Spleen (tissue), 11 donors: ENCODE measurements around the gene ZMYM2. TPM values are rescaled to one million over a fixed set of nuclear protein-coding genes. Genes with fewer than 3 reads are reported as not detected.
A peak's percentile ranks its signal among the peaks of the same experiment; 100 is the strongest.

Source experiments
- DNase-seq: peaks from one replicate; pipeline ENCODE4 v3.0.0-alpha.2; 2020
- H3K27ac ChIP-seq, 8 donors: fragments of 200-600 bp; sonication (generic) in 7 of 8; 1 replicate in 4 of 8; 2 replicates in 4 of 8; pipeline versions ENCODE4 v1.5.0 to v1.8.0; 2016 to 2021; ENCODE audit warnings: inconsistent platforms in 4 of 8, mild to moderate bottlenecking in 4 of 8, moderate library complexity in 1 of 8
- H3K27me3 ChIP-seq, 7 donors: fragments of 200-600 bp; sonication (generic) in 6 of 7; replicated peaks in 1 of 7; 1 replicate in 4 of 7; 2 replicates in 3 of 7; pipeline versions ENCODE4 v1.5.0 to v1.8.0; 2016 to 2021; ENCODE audit warnings: inconsistent platforms in 3 of 7, mild to moderate bottlenecking in 1 of 7
- H3K36me3 ChIP-seq, 6 donors: fragments of 200-600 bp; sonication (generic) in 5 of 6; 1 replicate in 4 of 6; 2 replicates in 2 of 6; pipeline versions ENCODE4 v1.5.0 to v1.8.0; 2016 to 2021; ENCODE audit warnings: inconsistent platforms in 2 of 6
- H3K4me1 ChIP-seq, 6 donors: fragments of 200-600 bp; sonication (generic) in 5 of 6; 1 replicate in 3 of 6; 2 replicates in 3 of 6; pipeline versions ENCODE4 v1.5.0 to v1.8.0; 2016 to 2021; ENCODE audit warnings: inconsistent platforms in 3 of 6
- H3K4me3 ChIP-seq, 8 donors: fragments of 200-600 bp; sonication (generic) in 7 of 8; 1 replicate in 4 of 8; 2 replicates in 4 of 8; pipeline versions ENCODE4 v1.5.0 to v1.8.0; 2016 to 2021; ENCODE audit warnings: inconsistent platforms in 4 of 8, mild to moderate bottlenecking in 4 of 8, moderate library complexity in 2 of 8
- H3K9me3 ChIP-seq, 8 donors: fragments of 200-600 bp; sonication (generic) in 7 of 8; 1 replicate in 4 of 8; 2 replicates in 4 of 8; pipeline versions ENCODE4 v1.5.0 to v1.8.0; 2016 to 2021; ENCODE audit warnings: inconsistent platforms in 4 of 8
- CTCF ChIP-seq, 11 experiments: fragments of 200-600 bp in 7 of 11; fragments of 450-650 bp in 4 of 11; sonication (generic) in 4 of 11; IDR thresholded peaks in 8 of 11; conservative IDR thresholded peaks in 3 of 11; 1 replicate in 7 of 11; 2 replicates in 4 of 11; pipeline versions ENCODE4 v1.4.0 to v1.8.0; 2016 to 2021; ENCODE audit warnings: antibody characterized with exemption in 11 of 11, inconsistent platforms in 4 of 11, mild to moderate bottlenecking in 1 of 11
- POLR2A ChIP-seq, 3 donors: fragments of 450-650 bp; IDR thresholded peaks; one replicate each; pipeline ENCODE4 v1.5.1; 2017; ENCODE audit warnings: antibody characterized with exemption in 3 of 3, mild to moderate bottlenecking in 1 of 3
- POLR2AphosphoS5 ChIP-seq, 3 donors: sonication (generic); formaldehyde crosslinking; IDR thresholded peaks; one replicate each; pipeline ENCODE4 v1.5.1; 2017; ENCODE audit warnings: antibody characterized with exemption in 3 of 3
- WGBS, 5 donors: extraction: QIAGEN DNeasy Blood & Tissue Kit in 3 of 5; methylation state at CpG; one replicate each; pipeline versions ENCODE4 v1.1.5 to v1.1.7; 2013 to 2018; 5-methylcytosine and 5-hydroxymethylcytosine counted together
- intact Hi-C: fragments of 100-400 bp; cut with DNase I; formaldehyde crosslinking; loops from one replicate; pipeline ENCODE4 v1.15.0; 2023; ENCODE audit warnings: low total_unique reads
- polyA plus RNA-seq, 3 donors: library from polyadenylated mRNA; stranded (reverse); fragments of 200-250 nt; gene quantifications; one replicate each; pipeline ENCODE4 v1.2.1, GENCODE V29; 2013
- total RNA-seq, 7 donors: library from RNA; depleted of rRNA in 3 of 7; stranded (reverse); fragments of >200 nt in 3 of 7; fragmentation: NEBNext Ultra II Directional in 4 of 7; extraction: Animal tissue kit (Norgen Biotek cat#: 25700) in 4 of 7; gene quantifications; one replicate each; pipeline versions ENCODE4 v1.1.0 to v1.2.1, GENCODE V29; 2016 to 2021
- donor health status: healthy with polysubstance abuse.
- donor health status: DM: no; HTN: no; CAD: no; lungs with moderate emphysema.
- donor health status: DM: no; HTN: no; CAD: no.
- donor health status: Bipolar disorder and iron deficiency.
- donor health status: healthy.
- donor health status: DM: no; HTN: no; CAD: no.
- donor health status: DM: yes; HTN: yes; CAD: no.

The ZMYM2 gene
- total and polyA plus RNA-seq, 10 donors: 17.8 to 125 (median 94.6) TPM

- H3K9me3 ChIP-seq: no peaks in the 10 kb centered on the region
- 58 to 66% (median 60%) methylated on average over 2 of the region's 2 CpGs for WGBS, 5 donors
- intact Hi-C loops: no loop called here
- peaks cover 0 to 15% (median 0%) of the 10 kb centered on the region in 6 donors for H3K4me1 ChIP-seq
- peaks cover 0 to 98% (median 46%) of the 10 kb centered on the region in 6 donors for H3K36me3 ChIP-seq
- no peaks in the 10 kb centered on the region for H3K27me3 ChIP-seq
- no peak overlapping the region for H3K4me3 ChIP-seq
- H3K27ac ChIP-seq: peak overlapping the region in 1 of 8 donors; percentile 26
- TF ChIP-seq CTCF (IDR thresholded peaks at IDR 0.05 in 8 of 11, conservative IDR thresholded peaks at IDR 0.05 in 3 of 11): no peak
- no peak for TF ChIP-seq POLR2A (IDR thresholded peaks at IDR 0.05)
- TF ChIP-seq POLR2AphosphoS5 (IDR thresholded peaks at IDR 0.05): no peak
- DNase-seq: no peak
Measured at GRCh38 chr13:20073775-20074174, 115.2 kb downstream of the ZMYM2 start.

GRCh38 chr13:20074966-20075365, 116.4 kb downstream of the ZMYM2 start:
- Histone ChIP-seq H3K9me3 (no peaks in the 10 kb centered on the region), H3K4me1 (peaks cover 0 to 15% (median 0%) of the 10 kb centered on the region in 6 donors), H3K27ac (no peak overlapping the region), H3K4me3 (no peak overlapping the region), H3K27me3 (no peaks in the 10 kb centered on the region), H3K36me3 (peaks cover 0 to 97% (median 42%) of the 10 kb centered on the region in 6 donors)
- intact Hi-C loops: no loop called here
- DNase-seq: no peak
- WGBS, 5 donors: 66 to 77% (median 70%) methylated on average over 1 of the region's 1 CpG
- TF ChIP-seq POLR2A (IDR thresholded peaks at IDR 0.05) (no peak), CTCF (IDR thresholded peaks at IDR 0.05 in 8 of 11, conservative IDR thresholded peaks at IDR 0.05 in 3 of 11) (no peak), POLR2AphosphoS5 (IDR thresholded peaks at IDR 0.05) (no peak)

GRCh38 chr13:20077086-20077485, 118.6 kb downstream of the ZMYM2 start:
- Histone ChIP-seq H3K27me3 (no peaks in the 10 kb centered on the region), H3K4me1 (peaks cover 0 to 15% (median 0%) of the 10 kb centered on the region in 6 donors), H3K27ac (no peak overlapping the region), H3K9me3 (no peaks in the 10 kb centered on the region), H3K36me3 (peaks cover 0 to 97% (median 32%) of the 10 kb centered on the region in 6 donors), H3K4me3 (no peak overlapping the region)
- WGBS, 5 donors: 82 to 93% (median 85%) methylated on average over 2 of the region's 2 CpGs
- DNase-seq: no peak
- intact Hi-C loops: no loop called here
- TF ChIP-seq CTCF (IDR thresholded peaks at IDR 0.05 in 8 of 11, conservative IDR thresholded peaks at IDR 0.05 in 3 of 11) (no peak), POLR2AphosphoS5 (IDR thresholded peaks at IDR 0.05) (no peak), POLR2A (IDR thresholded peaks at IDR 0.05) (no peak)

DNA sequence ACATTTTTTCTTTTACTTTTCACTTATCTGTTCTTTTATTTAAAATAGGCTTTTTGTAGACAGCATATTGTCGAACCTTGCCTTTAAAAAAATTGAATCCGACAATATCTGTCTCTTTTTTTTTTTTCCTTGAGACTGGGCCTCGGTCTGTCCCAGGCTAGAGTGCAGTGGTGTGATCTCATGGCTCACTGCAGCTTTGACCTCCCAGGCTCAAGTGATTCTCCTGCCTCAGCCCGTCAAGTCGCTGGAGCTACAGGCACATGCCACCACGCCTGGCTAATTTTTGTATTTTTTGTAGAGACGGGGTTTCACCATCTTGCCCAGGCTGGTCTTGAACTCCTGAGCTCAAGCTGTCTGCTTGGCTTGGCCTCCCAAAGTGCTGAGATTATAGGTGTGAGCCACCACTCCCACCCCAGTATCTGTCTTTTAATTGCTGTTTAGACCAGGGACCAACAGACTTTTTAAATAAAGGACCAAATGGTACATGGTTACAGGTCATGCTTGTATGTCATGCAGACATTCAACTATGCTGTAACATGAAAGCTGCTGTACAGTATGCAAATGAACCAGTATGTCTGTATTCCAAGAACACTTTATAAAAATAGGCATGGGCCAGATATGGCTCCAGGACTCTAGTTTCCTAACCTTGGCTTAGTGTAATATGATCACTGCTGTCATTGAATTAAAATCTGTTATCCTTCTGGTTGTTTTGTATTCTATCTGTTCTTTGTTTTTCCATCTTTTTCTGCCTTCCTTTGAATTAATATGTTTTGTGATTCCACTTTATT, 122.0 kb downstream of the ZMYM2 start:
- WGBS, 5 donors: 95 to 98% (median 96%) methylated on average over 7 of the region's 7 CpGs
- peaks cover 0 to 97% (median 56%) of the 10 kb centered on the region in 6 donors for H3K36me3 ChIP-seq

More for the DNA sequence above, 122.0 kb downstream of the ZMYM2 start:
- no peaks in the 10 kb centered on the region for H3K4me1 ChIP-seq
- no peak for DNase-seq
- intact Hi-C loops: no loop called here
- no peak overlapping the region for H3K27ac ChIP-seq
- TF ChIP-seq POLR2A (IDR thresholded peaks at IDR 0.05): no peak
- TF ChIP-seq POLR2AphosphoS5 (IDR thresholded peaks at IDR 0.05): peak in 1 of 3 donors; percentile 10
- no peak for TF ChIP-seq CTCF (IDR thresholded peaks at IDR 0.05 in 8 of 11, conservative IDR thresholded peaks at IDR 0.05 in 3 of 11)
- no peaks in the 10 kb centered on the region for H3K27me3 ChIP-seq
- no peaks in the 10 kb centered on the region for H3K9me3 ChIP-seq
- H3K4me3 ChIP-seq: no peak overlapping the region
